GM23338 (cell line): ENCODE data around the gene PTPRJ.

ENCODE experiments used
- CTCF ChIP-seq, 2 experiments: fragments of 200-600 bp in 1 of 2; sonication (generic) in 1 of 2; conservative IDR thresholded peaks; 2 replicates each; pipeline versions ENCODE4 v1.5.1 to v1.6.1; 2016 to 2017; ENCODE audit warnings: antibody characterized with exemption in 2 of 2, low read depth in 2 of 2, mild to moderate bottlenecking in 2 of 2, moderate library complexity in 1 of 2
- POLR2AphosphoS5 ChIP-seq: IDR thresholded peaks from 2 replicates; pipeline ENCODE4 v1.6.1; 2016; ENCODE audit warnings: antibody characterized with exemption, low read depth
- TF ChIP-seq, protein P1 (sequence below): IDR thresholded peaks from one replicate; pipeline ENCODE4 v1.6.1; 2018; ENCODE audit warnings: antibody characterized with exemption; ENCODE audit not compliant: unreplicated experiment

DNA sequence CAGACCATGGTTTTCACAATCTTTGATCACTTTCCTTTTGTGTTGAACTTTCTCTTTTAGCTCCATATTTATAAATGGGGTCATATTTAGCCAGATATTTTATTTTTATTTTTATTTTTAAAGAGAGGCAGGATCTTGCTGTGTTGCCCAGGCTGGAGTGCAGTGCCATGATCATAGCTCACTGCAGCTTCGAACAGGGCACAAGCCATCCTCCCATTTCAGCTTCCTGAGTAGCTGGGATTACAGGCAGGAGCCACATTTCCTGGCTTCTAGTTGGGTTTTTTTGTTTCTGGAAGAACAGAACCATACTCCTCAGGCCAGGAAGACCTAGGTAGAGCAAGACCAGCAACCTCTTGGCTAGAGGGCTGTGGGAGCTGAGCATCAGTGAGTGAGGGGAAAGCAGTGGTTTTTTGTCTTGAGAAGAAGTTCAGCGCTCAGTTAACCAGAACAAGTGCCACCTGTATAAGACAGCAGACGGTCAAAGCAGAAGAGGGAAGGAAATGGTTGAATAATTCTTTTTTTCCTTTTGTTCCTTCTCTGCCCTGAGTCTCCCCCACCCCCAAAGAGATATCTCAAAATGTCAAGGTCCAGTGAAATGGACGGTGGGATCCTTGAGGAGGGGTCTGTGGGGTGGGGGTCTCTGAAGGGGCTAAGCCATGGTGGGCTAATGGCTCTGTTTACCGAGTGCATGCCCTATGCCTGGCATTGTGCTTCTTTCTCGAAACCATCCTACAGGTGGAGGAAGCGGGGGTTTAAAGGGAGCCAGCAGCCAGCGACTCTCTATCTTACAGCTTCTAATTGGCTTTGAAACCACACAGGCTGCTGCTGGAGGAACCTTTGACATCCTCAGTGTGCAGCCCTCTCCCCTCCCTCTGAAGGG, 63.0 kb downstream of the PTPRJ start:
- TF ChIP-seq CTCF (conservative IDR thresholded peaks at IDR 0.05; ENCODE audit: low read depth in 2 of 2) (no peak), POLR2AphosphoS5 (no peak)
- TF ChIP-seq, protein P1, sequence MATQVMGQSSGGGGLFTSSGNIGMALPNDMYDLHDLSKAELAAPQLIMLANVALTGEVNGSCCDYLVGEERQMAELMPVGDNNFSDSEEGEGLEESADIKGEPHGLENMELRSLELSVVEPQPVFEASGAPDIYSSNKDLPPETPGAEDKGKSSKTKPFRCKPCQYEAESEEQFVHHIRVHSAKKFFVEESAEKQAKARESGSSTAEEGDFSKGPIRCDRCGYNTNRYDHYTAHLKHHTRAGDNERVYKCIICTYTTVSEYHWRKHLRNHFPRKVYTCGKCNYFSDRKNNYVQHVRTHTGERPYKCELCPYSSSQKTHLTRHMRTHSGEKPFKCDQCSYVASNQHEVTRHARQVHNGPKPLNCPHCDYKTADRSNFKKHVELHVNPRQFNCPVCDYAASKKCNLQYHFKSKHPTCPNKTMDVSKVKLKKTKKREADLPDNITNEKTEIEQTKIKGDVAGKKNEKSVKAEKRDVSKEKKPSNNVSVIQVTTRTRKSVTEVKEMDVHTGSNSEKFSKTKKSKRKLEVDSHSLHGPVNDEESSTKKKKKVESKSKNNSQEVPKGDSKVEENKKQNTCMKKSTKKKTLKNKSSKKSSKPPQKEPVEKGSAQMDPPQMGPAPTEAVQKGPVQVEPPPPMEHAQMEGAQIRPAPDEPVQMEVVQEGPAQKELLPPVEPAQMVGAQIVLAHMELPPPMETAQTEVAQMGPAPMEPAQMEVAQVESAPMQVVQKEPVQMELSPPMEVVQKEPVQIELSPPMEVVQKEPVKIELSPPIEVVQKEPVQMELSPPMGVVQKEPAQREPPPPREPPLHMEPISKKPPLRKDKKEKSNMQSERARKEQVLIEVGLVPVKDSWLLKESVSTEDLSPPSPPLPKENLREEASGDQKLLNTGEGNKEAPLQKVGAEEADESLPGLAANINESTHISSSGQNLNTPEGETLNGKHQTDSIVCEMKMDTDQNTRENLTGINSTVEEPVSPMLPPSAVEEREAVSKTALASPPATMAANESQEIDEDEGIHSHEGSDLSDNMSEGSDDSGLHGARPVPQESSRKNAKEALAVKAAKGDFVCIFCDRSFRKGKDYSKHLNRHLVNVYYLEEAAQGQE = no peak
